ENCODE results near the gene ASPHD2.

ASPHD2 gene

DNA sequence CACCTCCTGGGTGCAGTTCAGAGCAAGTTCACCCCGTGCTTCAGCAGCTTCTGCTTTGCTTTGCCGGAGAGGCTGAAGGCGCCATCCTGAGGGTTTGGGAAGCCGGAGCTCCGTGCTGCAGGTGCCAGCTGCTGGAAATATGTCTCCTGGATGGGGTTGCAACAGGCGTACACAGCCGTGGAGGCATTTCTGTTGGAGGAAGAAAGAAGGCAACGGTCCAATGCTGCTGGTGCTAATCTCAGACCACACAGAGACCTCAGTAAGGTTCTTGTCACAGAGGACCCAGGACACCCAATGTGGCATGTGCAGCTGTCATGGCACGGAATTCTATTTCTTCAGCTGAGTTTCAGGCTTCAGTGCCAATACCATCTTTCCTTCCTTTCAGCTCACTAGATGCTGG, 24.2 kb downstream of the ASPHD2 start:
- POLR2A ChIA-PET: no interaction called here
- CTCF ChIA-PET: interaction anchor here (0.7 kb wide), 1 partner anchor 8 kb away, joined by 4 read pairs; no protein-coding TSS in a partner anchor
- no peak for TF ChIP-seq HDGF (IDR thresholded peaks at IDR 0.05; ENCODE audit: borderline replicate concordance)
- no peak for TF ChIP-seq ZNF384 (IDR thresholded peaks at IDR 0.05)
- TF ChIP-seq L3MBTL2 (conservative IDR thresholded peaks at IDR 0.05): no peak
- TF ChIP-seq BHLHE40 (IDR thresholded peaks at IDR 0.05; ENCODE audit: borderline replicate concordance): no peak
- no peak for TF ChIP-seq ARNT (IDR thresholded peaks at IDR 0.05)
- TF ChIP-seq FOXM1 (IDR thresholded peaks at IDR 0.05; ENCODE audit: borderline replicate concordance): no peak
- TF ChIP-seq, protein P1, sequence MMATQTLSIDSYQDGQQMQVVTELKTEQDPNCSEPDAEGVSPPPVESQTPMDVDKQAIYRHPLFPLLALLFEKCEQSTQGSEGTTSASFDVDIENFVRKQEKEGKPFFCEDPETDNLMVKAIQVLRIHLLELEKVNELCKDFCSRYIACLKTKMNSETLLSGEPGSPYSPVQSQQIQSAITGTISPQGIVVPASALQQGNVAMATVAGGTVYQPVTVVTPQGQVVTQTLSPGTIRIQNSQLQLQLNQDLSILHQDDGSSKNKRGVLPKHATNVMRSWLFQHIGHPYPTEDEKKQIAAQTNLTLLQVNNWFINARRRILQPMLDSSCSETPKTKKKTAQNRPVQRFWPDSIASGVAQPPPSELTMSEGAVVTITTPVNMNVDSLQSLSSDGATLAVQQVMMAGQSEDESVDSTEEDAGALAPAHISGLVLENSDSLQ (IDR thresholded peaks at IDR 0.05): no peak
- TF ChIP-seq SUZ12 (IDR thresholded peaks at IDR 0.05): no peak
- no peak for TF ChIP-seq ELF4 (IDR thresholded peaks at IDR 0.05)
- TF ChIP-seq NFRKB (IDR thresholded peaks at IDR 0.05): no peak
- no peak for TF ChIP-seq LEF1 (IDR thresholded peaks at IDR 0.05; ENCODE audit: borderline replicate concordance)
- TF ChIP-seq TARDBP (IDR thresholded peaks at IDR 0.05): no peak
- TF ChIP-seq FOXA1 (IDR thresholded peaks at IDR 0.05): no peak
- TF ChIP-seq SP1 (IDR thresholded peaks at IDR 0.05): no peak
- DNase-seq (ENCODE audit: extremely low spot score): no peak

GRCh38 chr22:26453812-26454500, 24.9 kb downstream of the ASPHD2 start:
- no peak for TF ChIP-seq ZNF384 (IDR thresholded peaks at IDR 0.05)
- no peak for TF ChIP-seq BHLHE40 (IDR thresholded peaks at IDR 0.05; ENCODE audit: borderline replicate concordance)
- no peak for TF ChIP-seq LEF1 (IDR thresholded peaks at IDR 0.05; ENCODE audit: borderline replicate concordance)
- TF ChIP-seq, protein P1 (IDR thresholded peaks at IDR 0.05): no peak
- TF ChIP-seq SUZ12 (IDR thresholded peaks at IDR 0.05): no peak
- no peak for TF ChIP-seq FOXK2 (IDR thresholded peaks at IDR 0.05)
- TF ChIP-seq TARDBP (IDR thresholded peaks at IDR 0.05): no peak
- TF ChIP-seq FOXM1 (IDR thresholded peaks at IDR 0.05; ENCODE audit: borderline replicate concordance): no peak
- TF ChIP-seq CTBP1 (IDR thresholded peaks at IDR 0.05; ENCODE audit: borderline replicate concordance): no peak
- no peak for TF ChIP-seq ARNT (IDR thresholded peaks at IDR 0.05)
- TF ChIP-seq SP1 (IDR thresholded peaks at IDR 0.05): no peak
- no peak for TF ChIP-seq ELF4 (IDR thresholded peaks at IDR 0.05)
- no peak for TF ChIP-seq HDGF (IDR thresholded peaks at IDR 0.05; ENCODE audit: borderline replicate concordance)
- no peak for TF ChIP-seq NFRKB (IDR thresholded peaks at IDR 0.05)
- TF ChIP-seq FOXA1 (IDR thresholded peaks at IDR 0.05): no peak
- no peak for TF ChIP-seq L3MBTL2 (conservative IDR thresholded peaks at IDR 0.05)
- DNase-seq (ENCODE audit: extremely low spot score): no peak
- POLR2A ChIA-PET: no interaction called here
- CTCF ChIA-PET: interaction anchor here (0.7 kb wide), 1 partner anchor 8 kb away, joined by 4 read pairs; no protein-coding TSS in a partner anchor

GRCh38 chr22:26457661-26458272, 28.7 kb downstream of the ASPHD2 start:
- no peak for TF ChIP-seq LEF1 (IDR thresholded peaks at IDR 0.05; ENCODE audit: borderline replicate concordance)
- no peak for TF ChIP-seq ELF4 (IDR thresholded peaks at IDR 0.05)
- TF ChIP-seq CTBP1 (IDR thresholded peaks at IDR 0.05; ENCODE audit: borderline replicate concordance): no peak
- TF ChIP-seq FOXA1 (IDR thresholded peaks at IDR 0.05): no peak
- no peak for TF ChIP-seq FOXM1 (IDR thresholded peaks at IDR 0.05; ENCODE audit: borderline replicate concordance)
- TF ChIP-seq NFRKB (IDR thresholded peaks at IDR 0.05): no peak
- no peak for TF ChIP-seq HDGF (IDR thresholded peaks at IDR 0.05; ENCODE audit: borderline replicate concordance)
- no peak for TF ChIP-seq L3MBTL2 (conservative IDR thresholded peaks at IDR 0.05)
- no peak for TF ChIP-seq SP1 (IDR thresholded peaks at IDR 0.05)
- TF ChIP-seq TARDBP (IDR thresholded peaks at IDR 0.05): no peak
- no peak for TF ChIP-seq SUZ12 (IDR thresholded peaks at IDR 0.05)
- no peak for TF ChIP-seq FOXK2 (IDR thresholded peaks at IDR 0.05)
- no peak for TF ChIP-seq ARNT (IDR thresholded peaks at IDR 0.05)
- no peak for DNase-seq (ENCODE audit: extremely low spot score)
- ChIA-PET POLR2A (no interaction called here), CTCF (no interaction called here)

DNA sequence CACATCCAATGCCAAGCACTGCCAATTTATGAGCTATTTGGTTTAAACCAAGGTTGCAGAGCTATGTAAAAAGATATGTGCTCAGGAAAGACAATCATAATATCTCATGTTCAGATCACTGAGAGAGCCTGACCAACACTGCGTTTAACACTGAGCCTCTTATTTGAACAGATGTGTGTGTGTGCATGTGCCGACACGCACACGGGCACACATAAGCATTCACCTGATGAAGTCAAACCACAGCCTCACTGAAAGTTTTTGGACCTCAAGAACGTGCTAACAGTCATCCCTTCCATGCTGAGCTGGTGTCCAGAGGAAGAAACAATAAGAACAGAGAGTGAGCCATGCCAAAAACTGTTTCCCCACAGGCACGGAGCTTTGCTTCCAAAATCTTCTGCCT, 31.1 kb downstream of the ASPHD2 start:
- DNase-seq (ENCODE audit: extremely low spot score): no peak
- ChIA-PET CTCF (interaction anchor here (0.5 to 3.8 kb wide), 8 partner anchors 19 to 1691 kb away, joined by 3 to 27 read pairs (median 4); no protein-coding TSS in a partner anchor), POLR2A (no interaction called here)
- TF ChIP-seq BHLHE40 (IDR thresholded peaks at IDR 0.05; ENCODE audit: borderline replicate concordance): no peak

GRCh38 chr22:26461188-26461810, 32.2 kb downstream of the ASPHD2 start:
- DNase-seq (ENCODE audit: extremely low spot score): peak; percentile 84
- no peak for TF ChIP-seq FOXM1 (IDR thresholded peaks at IDR 0.05; ENCODE audit: borderline replicate concordance)
- TF ChIP-seq CTBP1 (IDR thresholded peaks at IDR 0.05; ENCODE audit: borderline replicate concordance): no peak
- no peak for TF ChIP-seq BHLHE40 (IDR thresholded peaks at IDR 0.05; ENCODE audit: borderline replicate concordance)
- no peak for TF ChIP-seq ELF4 (IDR thresholded peaks at IDR 0.05)
- no peak for TF ChIP-seq HDGF (IDR thresholded peaks at IDR 0.05; ENCODE audit: borderline replicate concordance)
- no peak for TF ChIP-seq FOXA1 (IDR thresholded peaks at IDR 0.05)
- TF ChIP-seq ZNF384 (IDR thresholded peaks at IDR 0.05): no peak
- no peak for TF ChIP-seq L3MBTL2 (conservative IDR thresholded peaks at IDR 0.05)
- TF ChIP-seq SUZ12 (IDR thresholded peaks at IDR 0.05): no peak
- no peak for TF ChIP-seq NFRKB (IDR thresholded peaks at IDR 0.05)
- no peak for TF ChIP-seq LEF1 (IDR thresholded peaks at IDR 0.05; ENCODE audit: borderline replicate concordance)
- TF ChIP-seq SP1 (IDR thresholded peaks at IDR 0.05): no peak
- no peak for TF ChIP-seq ARNT (IDR thresholded peaks at IDR 0.05)
- no peak for TF ChIP-seq FOXK2 (IDR thresholded peaks at IDR 0.05)
- TF ChIP-seq TARDBP (IDR thresholded peaks at IDR 0.05): no peak
- TF ChIP-seq, protein P1 (IDR thresholded peaks at IDR 0.05): no peak
- CTCF ChIA-PET: interaction anchor here (0.8 to 3.8 kb wide), 12 partner anchors 8 to 95 kb away, joined by 3 to 27 read pairs (median 4); no protein-coding TSS in a partner anchor
- POLR2A ChIA-PET: no interaction called here
